Body of pancreas (tissue), 4 donors: ENCODE results near the gene SPTSSA. TPM values are rescaled to one million over a fixed set of nuclear protein-coding genes. Genes with fewer than 3 reads are reported as not detected.

Experiments used
- ATAC-seq: fragments of 150-250 bp; one replicate; pipeline ENCODE4 v1.9.1; 2016
- DNase-seq, 4 donors: peaks; one replicate each; pipeline ENCODE4 v3.0.0-alpha.2; 2019
- H3K27ac ChIP-seq, 4 donors: fragments of 200-600 bp; sonication (generic); 1 replicate in 3 of 4; 2 replicates in 1 of 4; pipeline versions ENCODE4 v1.5.1 to v1.6.1; 2016 to 2019; ENCODE audit warnings: mild to moderate bottlenecking in 1 of 4, mixed read lengths in 1 of 4, moderate library complexity in 1 of 4
- H3K27me3 ChIP-seq, 2 donors: fragments of 200-600 bp; sonication (generic); one replicate each; pipeline ENCODE4 v1.6.0; 2016; ENCODE audit warnings: mild to moderate bottlenecking in 1 of 2
- H3K36me3 ChIP-seq, 2 donors: fragments of 200-600 bp; sonication (generic); replicated peaks in 1 of 2; 2 replicates each; pipeline ENCODE4 v1.5.1; 2016; ENCODE audit warnings: low read depth in 2 of 2; ENCODE audit not compliant: insufficient read depth in 1 of 2
- H3K4me1 ChIP-seq: fragments of 200-600 bp; sonication (generic); one replicate; pipeline ENCODE4 v1.6.0; 2016
- H3K4me3 ChIP-seq, 2 donors: fragments of 200-600 bp; sonication (generic); 1 replicate in 1 of 2; 2 replicates in 1 of 2; pipeline ENCODE4 v1.5.1; 2016 to 2019
- H3K9me3 ChIP-seq, 3 donors: fragments of 200-600 bp; sonication (generic); 1 replicate in 2 of 3; 2 replicates in 1 of 3; pipeline ENCODE4 v1.5.1; 2016
- POLR2A ChIP-seq, 3 donors: fragments of 450-650 bp; IDR thresholded peaks; one replicate each; pipeline ENCODE4 v1.6.1; 2016; ENCODE audit warnings: antibody characterized with exemption in 3 of 3, mild to moderate bottlenecking in 2 of 3
- WGBS, 2 donors: methylation state at CpG; one replicate each; pipeline ENCODE4 v1.1.5; 2017; 5-methylcytosine and 5-hydroxymethylcytosine counted together
- intact Hi-C: fragments of 100-400 bp; cut with DNase I; formaldehyde crosslinking; loops from one replicate; pipeline ENCODE4 v1.15.1; 2023
- total RNA-seq, 2 donors: library from RNA; depleted of rRNA; stranded (reverse); fragments of >200 nt; gene quantifications; one replicate each; pipeline ENCODE4 v1.1.0, GENCODE V29; 2016
- TF ChIP-seq, protein P1 (sequence below), 7 experiments: fragments of 450-650 bp in 4 of 7; fragments of 200-600 bp in 3 of 7; sonication (generic) in 3 of 7; IDR thresholded peaks; one replicate each; pipeline ENCODE4 v1.5.1; 2016 to 2019; ENCODE audit warnings: antibody characterized with exemption in 7 of 7

Gene SPTSSA
- total RNA-seq, 2 donors from 2014 or later = 10.5 to 14.5 TPM

DNA sequence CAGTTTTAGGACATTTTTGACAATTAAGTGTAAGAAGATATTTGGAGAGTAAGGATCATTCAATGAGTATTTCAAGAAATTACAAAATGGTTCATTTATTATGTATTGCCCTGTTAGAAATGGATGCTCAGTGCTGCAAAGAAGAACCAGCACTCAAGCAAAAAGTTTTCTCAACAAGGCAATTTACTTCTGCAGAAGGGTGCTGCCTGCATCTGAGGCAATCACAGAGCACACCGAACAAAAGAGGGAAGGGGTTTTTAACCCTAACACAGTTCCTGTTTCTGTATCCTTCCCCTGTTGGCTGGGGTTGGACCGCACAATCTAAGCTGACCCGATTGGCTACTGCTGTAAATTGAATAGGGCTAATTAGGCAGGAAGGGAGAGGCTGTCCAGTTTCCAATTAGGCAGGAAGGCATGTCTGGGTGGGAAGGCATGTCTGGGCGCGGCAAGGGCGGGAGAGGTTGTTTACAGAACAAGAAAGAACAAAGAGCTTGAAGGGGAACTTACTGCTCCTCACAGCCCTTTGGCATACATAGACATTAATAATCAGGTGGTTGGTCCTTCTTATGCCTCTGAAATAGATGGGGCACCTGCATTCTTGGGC, 41.4 kb downstream of the SPTSSA start:
- no peaks in the 10 kb centered on the region for H3K27me3 ChIP-seq
- H3K27ac ChIP-seq = no peak overlapping the region
- ATAC-seq (no peak), DNase-seq (no peak)
- WGBS, 2 donors = 86 to 87% methylated on average over 6 of the region's 6 CpGs
- H3K36me3 ChIP-seq = no peaks in the 10 kb centered on the region
- no peak overlapping the region for H3K4me3 ChIP-seq
- no peaks in the 10 kb centered on the region for H3K9me3 ChIP-seq
- TF ChIP-seq, protein P1, sequence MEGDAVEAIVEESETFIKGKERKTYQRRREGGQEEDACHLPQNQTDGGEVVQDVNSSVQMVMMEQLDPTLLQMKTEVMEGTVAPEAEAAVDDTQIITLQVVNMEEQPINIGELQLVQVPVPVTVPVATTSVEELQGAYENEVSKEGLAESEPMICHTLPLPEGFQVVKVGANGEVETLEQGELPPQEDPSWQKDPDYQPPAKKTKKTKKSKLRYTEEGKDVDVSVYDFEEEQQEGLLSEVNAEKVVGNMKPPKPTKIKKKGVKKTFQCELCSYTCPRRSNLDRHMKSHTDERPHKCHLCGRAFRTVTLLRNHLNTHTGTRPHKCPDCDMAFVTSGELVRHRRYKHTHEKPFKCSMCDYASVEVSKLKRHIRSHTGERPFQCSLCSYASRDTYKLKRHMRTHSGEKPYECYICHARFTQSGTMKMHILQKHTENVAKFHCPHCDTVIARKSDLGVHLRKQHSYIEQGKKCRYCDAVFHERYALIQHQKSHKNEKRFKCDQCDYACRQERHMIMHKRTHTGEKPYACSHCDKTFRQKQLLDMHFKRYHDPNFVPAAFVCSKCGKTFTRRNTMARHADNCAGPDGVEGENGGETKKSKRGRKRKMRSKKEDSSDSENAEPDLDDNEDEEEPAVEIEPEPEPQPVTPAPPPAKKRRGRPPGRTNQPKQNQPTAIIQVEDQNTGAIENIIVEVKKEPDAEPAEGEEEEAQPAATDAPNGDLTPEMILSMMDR (IDR thresholded peaks at IDR 0.05) = no peak
- TF ChIP-seq POLR2A (IDR thresholded peaks at IDR 0.05) = no peak
- intact Hi-C loops = no loop called here
- peaks cover 4% of the 10 kb centered on the region for H3K4me1 ChIP-seq

- Histone ChIP-seq H3K9me3 (peaks cover 0 to 4% (median 0%) of the 10 kb centered on the region in 3 donors), H3K36me3 (no peaks in the 10 kb centered on the region), H3K27ac (no peak overlapping the region), H3K4me1 (no peaks in the 10 kb centered on the region), H3K27me3 (no peaks in the 10 kb centered on the region), H3K4me3 (no peak overlapping the region)
- WGBS, 2 donors = 83 to 86% methylated on average over 2 of the region's 2 CpGs
- no peak for TF ChIP-seq POLR2A (IDR thresholded peaks at IDR 0.05)
- TF ChIP-seq, protein P1 (IDR thresholded peaks at IDR 0.05) = no peak
- no peak for ATAC-seq
- intact Hi-C loops = no loop called here
- no peak for DNase-seq
These were observed 52.3 kb downstream of the SPTSSA start for GRCh38 chr14:34409721-34410120.

GRCh38 chr14:34407951-34408350, 54.1 kb downstream of the SPTSSA start:
- ATAC-seq (no peak), DNase-seq (no peak)
- H3K4me3 ChIP-seq = no peak overlapping the region
- TF ChIP-seq, protein P1 (IDR thresholded peaks at IDR 0.05) = no peak
- TF ChIP-seq POLR2A (IDR thresholded peaks at IDR 0.05) = no peak
- no peaks in the 10 kb centered on the region for H3K36me3 ChIP-seq
- H3K9me3 ChIP-seq = peaks cover 0 to 4% (median 0%) of the 10 kb centered on the region in 3 donors
- H3K4me1 ChIP-seq = no peaks in the 10 kb centered on the region
- H3K27me3 ChIP-seq = no peaks in the 10 kb centered on the region
- intact Hi-C loops = no loop called here
- no peak overlapping the region for H3K27ac ChIP-seq
- WGBS, 2 donors = 91% methylated on average over 1 of the region's 1 CpG

- intact Hi-C loops = no loop called here
- WGBS, 2 donors = 16 to 26% methylated on average over 2 of the region's 2 CpGs
- Histone ChIP-seq H3K27ac (no peak overlapping the region), H3K4me1 (no peaks in the 10 kb centered on the region), H3K36me3 (no peaks in the 10 kb centered on the region), H3K4me3 (no peak overlapping the region), H3K9me3 (no peaks in the 10 kb centered on the region), H3K27me3 (no peaks in the 10 kb centered on the region)
- ATAC-seq (no peak), DNase-seq (no peak)
- TF ChIP-seq POLR2A (IDR thresholded peaks at IDR 0.05) = no peak
- TF ChIP-seq, protein P1 (IDR thresholded peaks at IDR 0.05) = no peak
These were observed 57.6 kb downstream of the SPTSSA start for GRCh38 chr14:34404416-34404815.

DNA sequence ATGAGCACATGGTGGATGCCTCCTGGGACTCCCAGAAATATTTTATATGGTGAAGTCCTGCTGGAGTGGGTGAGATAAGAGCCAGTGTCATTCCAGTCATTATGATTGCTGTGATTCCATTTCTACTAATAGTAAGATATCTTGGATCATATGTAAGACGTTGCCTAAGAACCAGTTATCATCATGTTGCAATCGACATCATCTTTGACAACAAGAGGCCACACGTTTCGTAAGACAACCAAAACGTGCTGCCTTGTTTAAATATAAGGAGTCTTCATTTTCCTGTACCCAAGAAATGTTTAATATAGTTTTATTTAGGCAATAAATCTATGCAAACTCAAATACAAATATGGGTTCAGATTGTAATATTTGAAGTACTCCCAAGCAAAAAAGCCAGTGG, 58.4 kb downstream of the SPTSSA start:
- H3K36me3 ChIP-seq = no peaks in the 10 kb centered on the region
- no peak overlapping the region for H3K27ac ChIP-seq
- DNase-seq = no peak
- no peak overlapping the region for H3K4me3 ChIP-seq
- ATAC-seq = no peak
- H3K27me3 ChIP-seq = no peaks in the 10 kb centered on the region
- H3K4me1 ChIP-seq = no peaks in the 10 kb centered on the region
- WGBS, 2 donors = 51 to 53% methylated on average over 5 of the region's 5 CpGs
- intact Hi-C loops = no loop called here
- no peak for TF ChIP-seq POLR2A (IDR thresholded peaks at IDR 0.05)
- TF ChIP-seq, protein P1 (IDR thresholded peaks at IDR 0.05) = no peak
- H3K9me3 ChIP-seq = no peaks in the 10 kb centered on the region
